ENCODE data around the gene SLC6A5.

The SLC6A5 gene

GRCh38 chr11:20626279-20626678, 26.9 kb downstream of the SLC6A5 start:
- DNase-seq = no peak

DNA sequence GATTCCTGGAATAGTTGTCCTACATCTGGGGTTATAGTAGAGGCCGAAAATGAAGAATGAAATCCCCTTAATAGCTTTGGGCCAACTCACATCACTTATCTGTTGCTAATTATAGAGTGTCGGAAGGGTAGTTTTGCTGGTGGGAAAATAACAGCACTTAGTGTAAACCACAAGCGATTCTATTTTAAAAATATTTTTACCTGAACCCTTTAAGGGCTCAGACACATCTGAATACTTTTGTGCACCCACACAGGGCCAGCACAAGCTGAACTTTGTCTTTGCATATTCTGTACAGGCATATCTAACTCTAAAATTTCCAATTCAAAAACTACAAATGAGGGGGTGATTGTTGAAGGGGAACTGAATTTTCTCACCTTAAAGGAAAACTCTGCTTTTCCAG, 27.6 kb downstream of the SLC6A5 start:
- DNase-seq = no peak

GRCh38 chr11:20627701-20628100, 28.3 kb downstream of the SLC6A5 start:
- no peak for DNase-seq

- no peak for DNase-seq
Observed at GRCh38 chr11:20631519-20632168, 32.2 kb downstream of the SLC6A5 start.

GRCh38 chr11:20632169-20632532, 32.7 kb downstream of the SLC6A5 start:
- no peak for DNase-seq

DNA sequence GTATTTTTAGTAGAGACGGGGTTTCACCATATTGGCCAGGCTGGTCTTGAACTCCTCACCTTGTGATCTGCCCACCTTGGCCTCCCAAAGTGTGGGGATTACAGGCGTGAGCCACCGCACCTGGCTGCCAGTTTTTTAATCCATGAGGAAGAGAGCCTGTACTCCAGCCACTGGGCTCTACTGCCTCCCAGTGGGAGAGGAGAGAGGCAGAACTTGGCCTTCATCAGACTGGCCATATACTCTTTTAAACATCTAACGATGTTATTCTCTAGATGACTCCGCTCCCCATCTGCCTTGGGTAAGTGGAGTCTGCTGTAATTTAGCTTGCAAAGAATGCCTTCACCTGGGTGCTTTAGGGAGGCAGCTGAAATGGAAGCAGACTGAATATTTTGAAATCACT, 34.6 kb downstream of the SLC6A5 start:
- no peak for DNase-seq

DNA sequence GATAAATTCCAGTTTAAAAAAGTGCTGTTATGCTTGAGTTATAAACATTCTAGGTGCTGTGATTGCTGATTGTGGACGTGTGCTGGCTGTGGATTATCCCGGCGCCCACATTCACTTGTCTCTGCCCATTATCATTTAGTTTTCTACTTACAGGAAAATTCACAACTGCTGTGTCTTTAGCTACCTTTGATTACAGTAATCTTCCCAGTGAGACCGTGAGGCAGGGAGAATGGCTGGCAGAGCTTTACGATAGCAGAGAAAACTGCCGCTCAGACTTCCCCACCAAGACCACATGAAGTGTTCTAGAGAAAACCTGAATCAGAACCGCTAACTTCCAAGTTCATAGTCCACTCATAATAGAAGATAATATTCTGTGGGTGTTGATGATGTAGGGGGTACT, 35.4 kb downstream of the SLC6A5 start:
- DNase-seq = no peak

GRCh38 chr11:20638074-20638473, 38.7 kb downstream of the SLC6A5 start:
- DNase-seq = no peak

DNA sequence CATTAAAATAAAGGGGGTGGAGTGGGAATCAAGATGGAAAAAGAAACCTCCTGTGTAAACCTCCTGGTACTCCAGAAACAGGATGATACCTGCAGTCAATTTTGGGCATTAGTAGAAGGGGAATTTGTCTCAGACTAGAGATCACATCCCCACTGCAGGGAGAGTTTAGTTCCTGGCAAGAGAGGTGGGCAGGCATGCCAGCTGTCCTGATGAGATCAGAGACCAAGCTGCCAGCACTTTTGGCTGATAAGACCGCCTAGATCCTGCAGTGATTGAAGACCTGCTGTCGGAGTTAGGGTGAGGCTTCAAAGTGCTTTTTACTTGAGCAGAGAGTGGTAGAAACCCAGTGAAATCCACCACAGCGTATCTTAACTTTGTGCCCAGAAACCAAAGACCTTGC, 40.3 kb downstream of the SLC6A5 start:
- DNase-seq = no peak

GRCh38 chr11:20640401-20640800, 41.0 kb downstream of the SLC6A5 start:
- no peak for DNase-seq

DNA sequence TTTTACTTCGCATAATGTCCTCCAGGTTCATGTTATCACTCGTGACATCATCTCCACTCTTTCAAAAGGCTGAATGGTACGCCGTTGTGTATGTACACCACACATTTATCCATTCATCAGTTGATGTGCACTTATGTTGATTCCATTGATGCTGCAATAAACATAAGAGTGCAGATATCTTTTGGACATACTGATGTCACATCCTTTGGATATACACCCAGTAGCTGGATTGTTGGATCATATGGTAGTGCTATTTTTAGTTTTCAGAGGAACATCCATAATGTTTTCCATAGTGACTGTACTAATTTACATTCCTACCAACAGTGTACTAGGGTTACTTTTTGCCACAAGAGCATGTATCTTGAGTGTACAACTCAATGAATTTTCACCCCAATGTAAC, 45.0 kb downstream of the SLC6A5 start:
- no peak for DNase-seq

GRCh38 chr11:20647976-20648565, 48.7 kb downstream of the SLC6A5 start:
- peak; percentile 18 for DNase-seq

DNA sequence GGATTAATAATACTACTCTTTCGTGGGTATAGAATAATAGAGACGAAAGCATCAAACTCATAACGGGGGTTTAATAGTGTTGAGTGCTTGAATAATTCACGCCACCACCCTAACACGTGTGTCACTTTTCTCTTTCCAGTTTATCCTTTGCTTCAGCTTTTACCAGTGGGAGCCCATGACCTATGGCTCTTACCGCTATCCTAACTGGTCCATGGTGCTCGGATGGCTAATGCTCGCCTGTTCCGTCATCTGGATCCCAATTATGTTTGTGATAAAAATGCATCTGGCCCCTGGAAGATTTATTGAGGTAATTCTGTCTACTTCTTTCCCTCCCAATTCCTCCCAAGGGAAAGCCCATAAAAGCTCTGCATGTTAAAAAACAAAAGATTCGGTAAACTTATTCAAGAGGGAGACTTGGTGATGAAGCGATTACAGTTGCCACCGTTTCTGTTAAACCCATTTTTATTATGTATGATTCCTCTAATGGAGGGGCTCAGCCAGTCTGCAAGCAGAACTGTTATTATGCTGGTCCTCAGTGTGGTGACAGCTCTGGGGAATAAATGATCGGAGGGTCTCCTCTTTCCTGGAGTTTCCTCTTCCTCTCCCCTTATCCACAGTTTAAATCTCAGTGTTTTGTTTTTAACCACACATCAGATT, 52.9 kb downstream of the SLC6A5 start:
- DNase-seq = no peak

DNA sequence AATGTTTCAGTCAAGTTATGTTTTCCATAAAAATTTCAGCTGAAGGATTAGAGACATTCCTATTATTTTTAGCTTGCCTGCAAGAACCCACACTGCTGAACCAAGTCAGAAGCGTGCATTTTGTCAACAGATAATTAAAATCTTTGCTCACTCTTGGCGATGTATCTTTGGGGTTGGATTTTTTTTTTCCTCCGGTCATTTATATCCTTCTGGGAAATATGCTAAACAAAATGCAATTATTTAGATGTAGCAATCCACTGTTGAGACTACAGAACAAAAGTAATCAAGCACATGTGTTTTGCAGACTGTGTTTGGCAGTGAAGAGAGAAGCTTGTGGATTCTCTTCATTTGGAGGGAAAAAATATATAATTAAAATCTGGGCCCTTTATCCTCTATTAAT, 54.6 kb downstream of the SLC6A5 start:
- no peak for DNase-seq

DNA sequence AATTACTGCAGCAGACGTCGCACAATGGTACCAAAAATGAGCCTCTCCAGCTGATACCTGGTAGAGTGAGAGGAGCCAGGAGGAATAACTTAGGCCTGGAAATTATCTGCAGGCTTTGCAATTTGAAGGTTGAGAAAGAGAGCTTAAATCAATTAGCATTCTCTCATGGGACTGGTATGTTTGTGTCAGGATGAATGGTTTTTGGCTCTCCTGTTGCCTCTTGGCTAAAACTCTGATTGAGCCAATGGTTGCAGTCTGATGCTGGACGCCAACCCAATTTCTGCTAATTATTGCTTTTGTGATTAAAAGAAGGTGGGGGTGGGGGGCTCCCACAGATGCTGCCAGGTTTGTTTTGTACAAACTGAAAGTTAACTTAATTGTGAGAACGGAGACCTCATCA, 57.5 kb downstream of the SLC6A5 start:
- DNase-seq = no peak

GRCh38 chr11:20658135-20658534, 58.7 kb downstream of the SLC6A5 start:
- DNase-seq = no peak

- DNase-seq = no peak
Observed at GRCh38 chr11:20661445-20661844, 62.0 kb downstream of the SLC6A5 start.

GRCh38 chr11:20661850-20662249, 62.4 kb downstream of the SLC6A5 start:
- DNase-seq = no peak

GRCh38 chr11:20668131-20668809, 68.9 kb downstream of the SLC6A5 start:
- no peak for DNase-seq

DNA sequence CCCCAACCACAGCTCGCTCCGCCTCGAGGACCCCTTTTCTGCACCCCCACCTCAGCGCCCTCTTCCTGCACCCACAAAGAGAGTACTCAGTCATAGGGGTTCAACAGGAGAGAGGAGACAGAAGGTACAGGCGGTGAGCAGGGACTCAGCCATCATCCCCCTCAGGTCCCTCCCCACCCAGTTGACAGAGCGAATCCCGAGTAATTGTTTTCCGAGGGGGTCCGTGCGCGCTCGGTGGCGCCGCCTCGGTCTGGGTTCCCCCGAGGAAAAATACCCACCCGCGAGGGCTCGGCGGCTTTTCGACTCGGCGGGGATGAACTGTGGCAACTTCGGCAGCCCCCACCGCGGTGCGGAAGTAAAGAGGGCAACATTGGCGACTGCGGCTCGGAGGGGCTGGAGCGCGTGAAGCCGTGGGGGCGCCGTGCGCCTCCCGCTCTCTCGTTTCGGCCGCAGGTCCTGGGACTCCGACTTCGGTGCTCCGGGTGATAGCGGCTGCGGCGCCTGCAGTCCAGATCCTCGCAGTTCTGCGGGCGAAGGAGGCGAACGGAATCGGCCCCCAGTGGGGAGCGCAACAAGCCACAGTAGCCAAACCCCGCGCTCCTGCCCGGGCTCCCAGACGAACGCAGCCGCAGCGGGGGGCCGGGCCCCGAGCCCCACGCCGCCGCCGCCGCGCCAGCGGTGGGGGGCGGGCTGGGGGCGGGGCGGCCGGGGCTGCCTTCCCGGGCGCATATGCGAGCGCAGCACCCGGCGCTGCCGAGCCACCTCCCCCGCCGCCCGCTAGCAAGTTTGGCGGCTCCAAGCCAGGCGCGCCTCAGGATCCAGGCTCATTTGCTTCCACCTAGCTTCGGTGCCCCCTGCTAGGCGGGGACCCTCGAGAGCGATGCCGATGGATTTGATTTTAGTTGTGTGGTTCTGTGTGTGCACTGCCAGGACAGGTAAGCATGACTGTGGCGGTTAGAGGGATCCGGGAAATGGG, 69.7 kb downstream of the SLC6A5 start, which contains the start of gene NELL1:
NELL1 (plus strand) TSS at position 743 of the 976 bp plus-strand sequence.
- DNase-seq = no peak

DNA sequence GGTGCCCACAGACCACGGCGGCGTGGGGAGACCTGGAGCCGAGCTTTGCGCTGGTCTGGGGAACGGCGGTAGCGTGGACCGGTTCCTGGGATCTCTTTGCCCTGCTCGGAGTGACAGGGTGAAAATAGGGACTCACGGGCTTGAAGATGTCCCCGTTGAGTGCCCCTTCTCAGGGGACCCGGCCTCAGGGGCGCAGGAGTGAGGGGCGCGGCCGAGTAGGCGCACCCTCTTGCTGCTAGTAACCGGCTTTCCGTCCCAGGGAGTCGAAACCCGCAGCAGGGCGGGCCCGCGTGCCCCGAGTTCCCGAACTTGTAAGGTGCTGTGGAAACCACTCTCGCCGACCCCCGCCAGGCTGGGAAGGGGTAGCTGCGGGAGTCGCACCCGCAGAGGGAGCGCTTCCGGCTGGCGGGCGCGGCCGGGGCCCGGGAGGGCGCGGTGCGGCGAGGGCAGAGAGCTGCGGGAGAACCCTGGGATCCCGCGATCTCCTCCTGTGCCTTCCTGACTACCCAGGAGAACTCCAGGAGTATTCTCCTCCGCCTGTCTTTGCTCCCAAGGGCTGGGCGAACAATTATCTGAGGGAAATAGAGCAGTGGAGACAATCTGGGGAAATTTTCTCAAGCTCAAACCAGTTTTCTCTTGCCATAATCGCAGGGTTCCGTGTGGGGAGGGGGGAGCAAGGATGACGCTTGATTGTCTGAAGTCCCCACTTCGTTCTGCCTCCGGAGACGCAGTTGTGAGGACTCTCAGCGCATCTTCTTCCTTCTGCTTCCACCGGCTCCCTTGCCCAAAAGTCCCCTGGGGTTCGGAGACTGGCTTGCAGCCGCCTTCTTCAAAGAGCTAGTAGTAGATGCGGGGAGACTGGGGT, 70.6 kb downstream of the SLC6A5 start:
- DNase-seq = no peak

DNA sequence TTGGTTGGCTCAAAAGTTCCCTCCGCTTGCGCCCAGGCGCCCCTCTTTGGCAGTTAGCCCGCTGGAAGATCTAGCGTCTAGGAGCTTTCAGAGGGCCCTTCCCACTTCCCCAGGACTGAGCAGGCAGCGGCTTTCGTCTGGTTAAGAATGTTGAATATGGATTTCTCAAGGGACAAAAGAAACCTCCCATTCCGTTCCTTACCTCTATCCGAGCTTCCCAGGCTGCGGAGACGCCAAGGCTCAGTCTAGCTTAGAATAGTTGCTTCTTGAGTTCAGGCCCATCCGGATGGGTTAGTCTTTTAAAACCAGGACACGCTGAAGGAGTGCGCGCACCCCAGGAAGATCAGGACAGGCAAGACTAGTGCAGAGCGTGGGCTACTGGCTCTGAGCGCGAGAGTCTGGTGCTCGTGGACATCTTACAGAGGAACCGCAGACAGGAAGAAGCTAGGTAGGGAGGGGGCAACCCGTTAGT, 71.6 kb downstream of the SLC6A5 start:
- DNase-seq = no peak
